H1 (cell line): ENCODE data around the gene JAKMIP1. TPM values are rescaled to one million over a fixed set of nuclear protein-coding genes. Genes with fewer than 3 reads are reported as not detected.

Source experiments
- CTCF ChIA-PET: fragments of 300-600 bp; sonication (Branson Sonifier 250); formaldehyde crosslinking; loops from one replicate; lab custom pipeline; 2021; ENCODE audit not compliant: partially characterized antibody; lab: Charles Lee
- POLR2A ChIA-PET: fragments of 300-600 bp; sonication (Branson Sonifier 250); formaldehyde crosslinking; loops from one replicate; lab custom pipeline; 2021; ENCODE audit warnings: inconsistent platforms; ENCODE audit not compliant: partially characterized antibody; lab: Charles Lee
- DNase-seq, 2 experiments: peaks; one replicate each; pipeline versions ENCODE4 v3.0.0 to v3.0.0-alpha.2; 2010 to 2022; ENCODE audit warnings: low spot score in 2 of 2, low read depth in 1 of 2, mixed read lengths in 1 of 2
- FAIRE-seq: peaks from 2 replicates; lab custom pipeline; 2011; peaks lifted over from hg19 to GRCh38; lab: Jason Lieb, UNC
- H2AFZ ChIP-seq: 2 replicates; pipeline ENCODE4 v1.8.1; 2012; ENCODE audit warnings: low read length, inconsistent platforms
- H2AK5ac ChIP-seq: 2 replicates; pipeline ENCODE4 v1.6.1; 2013; ENCODE audit warnings: low read depth, low read length
- H2BK120ac ChIP-seq: replicated peaks from 2 replicates; pipeline ENCODE3; 2013; ENCODE audit warnings: low read depth, low read length, inconsistent platforms
- H2BK12ac ChIP-seq: 2 replicates; pipeline ENCODE4 v1.6.1; 2013; ENCODE audit warnings: low read depth, low read length
- H2BK15ac ChIP-seq: 2 replicates; pipeline ENCODE4 v1.6.1; 2013; ENCODE audit warnings: low read length
- H2BK20ac ChIP-seq: 2 replicates; pipeline ENCODE4 v1.6.1; 2013; ENCODE audit warnings: low read length
- H2BK5ac ChIP-seq: 2 replicates; pipeline ENCODE4 v1.6.1; 2013; ENCODE audit warnings: low read depth, low read length
- H3K14ac ChIP-seq: 2 replicates; pipeline ENCODE4 v1.6.1; 2013; ENCODE audit warnings: inconsistent platforms; ENCODE audit not compliant: insufficient read length
- H3K18ac ChIP-seq: 2 replicates; pipeline ENCODE4 v1.6.1; 2013; ENCODE audit warnings: low read length; ENCODE audit errors: extremely low read depth
- H3K23ac ChIP-seq: 2 replicates; pipeline ENCODE4 v1.6.1; 2013; ENCODE audit warnings: inconsistent platforms; ENCODE audit not compliant: insufficient read length
- H3K23me2 ChIP-seq: 2 replicates; pipeline ENCODE4 v1.6.1; 2013; ENCODE audit warnings: low read depth, low read length
- H3K27ac ChIP-seq: 2 replicates; pipeline ENCODE4 v1.6.1; 2011; ENCODE audit warnings: low read depth, low read length, inconsistent platforms
- H3K27me3 ChIP-seq, 4 experiments: replicated peaks in 1 of 4; 1 replicate in 1 of 4; 2 replicates in 3 of 4; pipeline versions ENCODE4 v1.6.1 to v1.8.1; 2011 to 2013; ENCODE audit warnings: low read length in 3 of 4, mild to moderate bottlenecking in 3 of 4, inconsistent platforms in 2 of 4, mixed read lengths in 2 of 4, moderate library complexity in 1 of 4; ENCODE audit not compliant: control insufficient read depth in 3 of 4, insufficient read depth in 3 of 4; ENCODE audit errors: extremely low read depth in 1 of 4
- H3K36me3 ChIP-seq, 4 experiments: 2 replicates each; pipeline versions ENCODE4 v1.6.1 to v1.8.1; 2011 to 2013; ENCODE audit warnings: mild to moderate bottlenecking in 4 of 4, low read length in 3 of 4, moderate library complexity in 2 of 4, control low read depth in 1 of 4, inconsistent platforms in 1 of 4; ENCODE audit not compliant: insufficient read depth in 4 of 4, control insufficient read depth in 2 of 4
- H3K4ac ChIP-seq: replicated peaks from 2 replicates; pipeline ENCODE3; 2013; ENCODE audit warnings: low read length, low read depth, mixed read lengths, inconsistent platforms; ENCODE audit not compliant: insufficient read length
- H3K4me1 ChIP-seq, 4 experiments: replicated peaks in 1 of 4; 1 replicate in 1 of 4; 2 replicates in 3 of 4; pipeline versions ENCODE4 v1.6.1 to v1.8.1; 2011 to 2013; ENCODE audit warnings: low read length in 3 of 4, inconsistent platforms in 2 of 4, mixed read lengths in 1 of 4; ENCODE audit not compliant: insufficient read depth in 4 of 4, control insufficient read depth in 3 of 4
- H3K4me2 ChIP-seq, 2 experiments: 2 replicates each; pipeline versions ENCODE4 v1.6.1 to v1.8.1; 2011 to 2013; ENCODE audit warnings: low read depth in 2 of 2, low read length in 2 of 2, control low read depth in 1 of 2, inconsistent platforms in 1 of 2, mild to moderate bottlenecking in 1 of 2; ENCODE audit not compliant: insufficient read depth in 1 of 2
- H3K4me3 ChIP-seq, 4 experiments: fragments of 200-600, 300-600 bp in 1 of 4; sonication (generic), shearing (Covaris generic), sonication (Bioruptor Twin) in 1 of 4; 2 replicates each; pipeline versions ENCODE4 v1.5.1 to v1.8.1; 2011 to 2016; ENCODE audit warnings: low read length in 4 of 4, low read depth in 3 of 4, control low read depth in 2 of 4, inconsistent platforms in 2 of 4, mild to moderate bottlenecking in 2 of 4, mixed read lengths in 1 of 4, moderate library complexity in 1 of 4; ENCODE audit not compliant: insufficient read depth in 2 of 4; ENCODE audit errors: extremely low read depth in 1 of 4
- H3K56ac ChIP-seq: replicated peaks from 2 replicates; pipeline ENCODE3; 2013; ENCODE audit warnings: low read depth, mild to moderate bottlenecking, mixed read lengths, low read length, inconsistent platforms; ENCODE audit not compliant: insufficient read length
- H3K79me1 ChIP-seq: 2 replicates; pipeline ENCODE4 v1.6.1; 2013; ENCODE audit warnings: low read depth, low read length, control low read depth
- H3K79me2 ChIP-seq, 2 experiments: 2 replicates each; pipeline versions ENCODE4 v1.6.1 to v1.8.1; 2012 to 2013; ENCODE audit warnings: low read length in 2 of 2, mild to moderate bottlenecking in 2 of 2, inconsistent platforms in 1 of 2; ENCODE audit not compliant: insufficient read depth in 2 of 2, control insufficient read depth in 1 of 2
- H3K9ac ChIP-seq, 4 experiments: replicated peaks in 1 of 4; 1 replicate in 1 of 4; 2 replicates in 3 of 4; pipeline versions ENCODE4 v1.6.1 to v1.8.1; 2011 to 2013; ENCODE audit warnings: low read depth in 3 of 4, low read length in 3 of 4, control low read depth in 2 of 4, mild to moderate bottlenecking in 2 of 4, moderate library complexity in 2 of 4, inconsistent platforms in 1 of 4; ENCODE audit errors: extremely low read depth in 1 of 4
- H3K9me3 ChIP-seq, 2 experiments: 2 replicates each; pipeline versions ENCODE4 v1.6.1 to v1.8.1; 2012 to 2013; ENCODE audit warnings: mild to moderate bottlenecking in 2 of 2, moderate library complexity in 2 of 2, control low read depth in 1 of 2, inconsistent platforms in 1 of 2, low read depth in 1 of 2, low read length in 1 of 2, mixed read lengths in 1 of 2; ENCODE audit not compliant: insufficient read depth in 2 of 2
- H4K20me1 ChIP-seq, 2 experiments: replicated peaks in 1 of 2; 2 replicates each; pipeline versions ENCODE3 to v1.8.1; 2011 to 2013; ENCODE audit warnings: inconsistent platforms in 2 of 2, low read length in 2 of 2, mild to moderate bottlenecking in 1 of 2; ENCODE audit not compliant: insufficient read depth in 2 of 2, control insufficient read depth in 1 of 2
- H4K5ac ChIP-seq: 2 replicates; pipeline ENCODE4 v1.6.1; 2013; ENCODE audit warnings: low read length, low read depth, mixed read lengths, inconsistent platforms; ENCODE audit not compliant: insufficient read length
- H4K8ac ChIP-seq: 2 replicates; pipeline ENCODE4 v1.8.0; 2013; ENCODE audit warnings: mild to moderate bottlenecking, moderate library complexity, low read length, inconsistent platforms; ENCODE audit not compliant: insufficient read depth; ENCODE audit errors: extremely low read depth
- H4K91ac ChIP-seq: replicated peaks from 2 replicates; pipeline ENCODE3; 2013; ENCODE audit warnings: low read length, mixed read lengths, inconsistent platforms; ENCODE audit not compliant: insufficient read length
- POLR2A ChIP-seq, 2 experiments: IDR thresholded peaks; 1 replicate in 1 of 2; 2 replicates in 1 of 2; pipeline ENCODE4 v1.6.1; 2011; ENCODE audit warnings: low read depth in 2 of 2, low read length in 2 of 2, mild to moderate bottlenecking in 2 of 2; ENCODE audit errors: control extremely low read depth in 1 of 2
- WGBS, 2 experiments: shearing (Covaris generic) in 1 of 2; methylation state at CpG; one replicate each; pipeline versions ENCODE4 v1.1.6 to v1.1.7; 2013 to 2015; ENCODE audit warnings: low lambda C conversion rate in 2 of 2, mixed read lengths in 2 of 2, inconsistent platforms in 1 of 2, low coverage in 1 of 2, missing lambda C conversion rate in 1 of 2; ENCODE audit not compliant: insufficient replicate concordance in 2 of 2, insufficient coverage in 1 of 2, insufficient read length in 1 of 2; ENCODE audit errors: extremely low coverage in 1 of 2, missing lambda C conversion rate in 1 of 2; 5-methylcytosine and 5-hydroxymethylcytosine counted together
- polyA plus RNA-seq, 7 experiments: library from polyadenylated mRNA; depleted of rRNA in 3 of 7; stranded (reverse) in 5 of 7; unstranded in 2 of 7; fragments of >200 nt in 5 of 7; fragments of 200-250 nt in 2 of 7; gene quantifications; 1 replicate in 5 of 7; 2 replicates in 1 of 7; 4 replicates in 1 of 7; pipeline versions ENCODE4 v1.2.1 to v1.2.3, GENCODE V29; 2011 to 2013; ENCODE audit warnings: missing spikeins in 2 of 7, mixed read lengths in 2 of 7
- total RNA-seq: library from RNA; stranded (reverse); fragmentation: NEBNext Ultra II Directional; extraction: Animal tissue kit (Norgen Biotek cat#: 25700); gene quantifications from 2 replicates; pipeline ENCODE4 v1.2.1, GENCODE V29; 2021
- TF ChIP-seq, protein P1 (sequence below), 3 experiments: IDR thresholded peaks; 1 replicate in 2 of 3; 2 replicates in 1 of 3; pipeline versions ENCODE4 v1.5.1 to v1.6.1; 2011; ENCODE audit warnings: low read length in 3 of 3, mild to moderate bottlenecking in 3 of 3, inconsistent platforms in 2 of 3, low read depth in 1 of 3, moderate library complexity in 1 of 3; ENCODE audit not compliant: insufficient read depth in 1 of 3; ENCODE audit errors: control extremely low read depth in 1 of 3

Gene JAKMIP1
- total and polyA plus RNA-seq, 2 of the 8 experiments (the other 6 are each of a cell fraction or from before 2014, with no cell fraction given) = 2.5 to 4.4 TPM

DNA sequence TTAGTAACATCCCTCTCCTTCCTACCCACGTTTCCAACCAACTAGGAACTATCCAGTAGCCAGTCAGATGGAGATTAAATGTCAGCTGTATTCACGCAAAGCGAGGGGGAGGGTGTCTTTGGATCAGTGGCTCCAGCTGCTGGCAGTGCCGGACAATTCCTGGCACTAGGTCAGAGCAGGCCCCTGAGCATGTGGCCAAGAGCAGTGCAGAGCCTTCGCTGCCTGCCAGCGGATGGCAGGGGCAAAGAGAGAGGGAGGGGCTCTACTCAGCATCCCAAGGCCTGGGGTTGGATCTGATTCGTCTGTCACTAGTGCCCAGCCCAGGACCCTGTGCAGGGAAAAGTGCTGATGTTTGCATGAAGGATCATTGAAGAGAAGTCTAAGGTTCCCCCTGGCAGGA lies 28.7 kb upstream of the JAKMIP1 start:
- H3K4me2 ChIP-seq = no peak overlapping the region
- H2BK5ac ChIP-seq = no peak overlapping the region
- H3K18ac ChIP-seq = no peak overlapping the region
- H3K4me3 ChIP-seq = no peak overlapping the region
- no peak overlapping the region for H4K91ac ChIP-seq
- 78% methylated on average over 6 of the region's 7 CpGs; no CpG with 5 or more reads in 1 of the 2 experiments for WGBS, 2 experiments
- DNase-seq (no peak), FAIRE-seq (no peak)
- TF ChIP-seq, protein P1, sequence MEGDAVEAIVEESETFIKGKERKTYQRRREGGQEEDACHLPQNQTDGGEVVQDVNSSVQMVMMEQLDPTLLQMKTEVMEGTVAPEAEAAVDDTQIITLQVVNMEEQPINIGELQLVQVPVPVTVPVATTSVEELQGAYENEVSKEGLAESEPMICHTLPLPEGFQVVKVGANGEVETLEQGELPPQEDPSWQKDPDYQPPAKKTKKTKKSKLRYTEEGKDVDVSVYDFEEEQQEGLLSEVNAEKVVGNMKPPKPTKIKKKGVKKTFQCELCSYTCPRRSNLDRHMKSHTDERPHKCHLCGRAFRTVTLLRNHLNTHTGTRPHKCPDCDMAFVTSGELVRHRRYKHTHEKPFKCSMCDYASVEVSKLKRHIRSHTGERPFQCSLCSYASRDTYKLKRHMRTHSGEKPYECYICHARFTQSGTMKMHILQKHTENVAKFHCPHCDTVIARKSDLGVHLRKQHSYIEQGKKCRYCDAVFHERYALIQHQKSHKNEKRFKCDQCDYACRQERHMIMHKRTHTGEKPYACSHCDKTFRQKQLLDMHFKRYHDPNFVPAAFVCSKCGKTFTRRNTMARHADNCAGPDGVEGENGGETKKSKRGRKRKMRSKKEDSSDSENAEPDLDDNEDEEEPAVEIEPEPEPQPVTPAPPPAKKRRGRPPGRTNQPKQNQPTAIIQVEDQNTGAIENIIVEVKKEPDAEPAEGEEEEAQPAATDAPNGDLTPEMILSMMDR (IDR thresholded peaks at IDR 0.05; ENCODE audit: control extremely low read depth in 1 of 3, insufficient read depth in 1 of 3, low read depth in 1 of 3, low read length in 3 of 3) = peak in 1 of 3 experiments; percentile 6; a peak in 1 of 4 replicates
- TF ChIP-seq POLR2A (IDR thresholded peaks at IDR 0.05; ENCODE audit: control extremely low read depth in 1 of 2, low read depth in 2 of 2, low read length in 2 of 2) = no peak
- H3K79me1 ChIP-seq = no peaks in the 10 kb centered on the region
- ChIA-PET POLR2A (interaction anchor here (1.0 kb wide), 1 partner anchor 314 kb away, joined by 3 read pairs; no protein-coding TSS in a partner anchor), CTCF (interaction anchor here (1.0 to 1.4 kb wide), 2 partner anchors 99 to 103 kb away, joined by 3 to 4 read pairs; no protein-coding TSS in a partner anchor)
- H3K9ac ChIP-seq = no peak overlapping the region
- H3K23me2 ChIP-seq = peaks cover under 1% of the 10 kb centered on the region; the same call in 1 of the 2 replicates
- no peak overlapping the region for H2BK120ac ChIP-seq
- H3K23ac ChIP-seq = no peak overlapping the region
- no peaks in the 10 kb centered on the region for H3K36me3 ChIP-seq
- no peaks in the 10 kb centered on the region for H3K9me3 ChIP-seq
- H4K5ac ChIP-seq = no peak overlapping the region
- H2BK15ac ChIP-seq = no peak overlapping the region
- H3K27me3 ChIP-seq = no peaks in the 10 kb centered on the region
- peaks cover 0 to 3% of the 10 kb centered on the region in 2 experiments for H4K20me1 ChIP-seq
- H3K27ac ChIP-seq = no peak overlapping the region
- H3K56ac ChIP-seq = no peak overlapping the region
- no peaks in the 10 kb centered on the region; a peak in 1 of 7 replicates for H3K4me1 ChIP-seq
- H2BK20ac ChIP-seq = no peak overlapping the region
- H2BK12ac ChIP-seq = no peak overlapping the region
- H3K14ac ChIP-seq = no peak overlapping the region
- no peak overlapping the region for H2AK5ac ChIP-seq
- no peaks in the 10 kb centered on the region for H3K79me2 ChIP-seq
- no peak overlapping the region for H2AFZ ChIP-seq
- H4K8ac ChIP-seq = no peak overlapping the region
- H3K4ac ChIP-seq = no peak overlapping the region
